Cerebellar cortex (tissue), 1 donor: ENCODE data around the gene SEPTIN2.
"Not testable (repeated sequence)": the region's sequence is repeated elsewhere in the genome, so short reads cannot be mapped to it uniquely, and the experiment has no call there.

ENCODE experiments used
- DNase-seq: peaks from one replicate; pipeline ENCODE4 v3.0.0-alpha.2; 2015; ENCODE audit warnings: low spot score

SEPTIN2 gene

DNA sequence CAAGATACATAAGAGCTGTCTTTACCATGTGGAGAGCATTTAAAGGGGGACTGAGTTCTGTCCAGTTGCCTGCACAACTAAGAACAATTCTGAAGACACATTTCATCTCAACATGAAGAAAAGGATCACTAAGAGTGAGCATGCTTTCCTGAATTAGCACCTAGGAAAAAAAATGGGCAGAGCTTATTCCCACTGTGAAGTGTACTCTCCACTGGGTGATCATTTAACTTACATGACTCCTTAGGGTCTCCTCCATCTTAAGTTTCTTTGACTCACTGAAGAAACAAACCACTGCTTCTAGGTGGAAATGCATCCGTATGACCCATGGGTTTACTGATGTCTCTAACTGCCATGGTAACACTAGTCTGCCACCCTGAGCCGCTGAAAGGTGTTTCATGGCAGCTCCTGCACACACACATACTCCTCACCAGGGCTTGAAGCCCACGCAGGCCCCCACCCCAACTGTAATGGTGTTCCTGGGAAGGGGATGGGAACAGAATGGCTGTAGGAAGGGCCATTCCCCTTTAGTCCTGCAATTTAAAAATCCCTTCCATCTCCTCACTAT is 27.3 kb upstream of the SEPTIN2 start:
- no peak for DNase-seq

DNA sequence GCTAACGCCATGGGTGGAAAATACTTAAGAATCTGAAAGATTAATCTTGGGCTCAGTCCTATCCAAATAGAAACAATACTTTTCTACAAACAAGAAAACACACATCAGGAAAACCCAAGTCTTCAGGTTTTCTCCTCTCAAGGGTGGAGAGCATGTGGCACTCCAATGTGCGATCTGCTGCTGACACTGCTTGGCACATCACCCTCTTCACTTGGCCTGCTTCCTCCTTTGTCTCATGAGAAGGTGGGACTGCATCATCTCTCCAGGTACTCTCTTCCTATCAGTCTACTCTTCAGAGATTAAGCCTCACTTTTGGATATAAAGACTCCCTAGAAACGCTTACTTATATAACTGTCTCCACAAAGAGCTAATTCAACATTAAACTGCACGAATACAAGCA is 26.7 kb upstream of the SEPTIN2 start:
- peak; percentile 49 for DNase-seq

DNA sequence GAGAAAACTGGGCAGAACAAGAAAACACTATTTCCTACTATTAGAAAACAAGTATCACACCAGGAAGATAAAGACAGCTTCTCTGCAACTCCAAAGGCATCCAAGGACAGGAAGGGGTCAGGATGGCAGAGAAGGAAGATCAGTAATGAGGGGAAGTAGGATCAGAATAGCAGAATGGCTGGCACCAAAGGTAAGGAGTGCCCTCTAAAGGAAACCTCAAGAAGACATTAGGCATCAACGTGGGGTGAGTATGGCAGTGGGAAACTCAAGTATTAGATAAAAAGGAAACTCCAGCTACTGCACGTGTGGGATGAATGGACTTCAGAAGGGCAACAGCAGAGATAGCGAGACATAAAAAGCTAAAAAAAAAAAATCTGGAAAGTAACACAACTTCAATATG is 26.1 kb upstream of the SEPTIN2 start:
- DNase-seq, result peak; percentile 24

GRCh38 chr2:241291153-241291552 is 24.6 kb upstream of the SEPTIN2 start:
- DNase-seq, result no peak

GRCh38 chr2:241291977-241292376 is 23.7 kb upstream of the SEPTIN2 start:
- no peak for DNase-seq

GRCh38 chr2:241293378-241293797 is 22.3 kb upstream of the SEPTIN2 start:
- DNase-seq, result not testable (repeated sequence)

- no peak for DNase-seq
These were observed 20.2 kb upstream of the SEPTIN2 start for GRCh38 chr2:241295326-241296095.

DNA sequence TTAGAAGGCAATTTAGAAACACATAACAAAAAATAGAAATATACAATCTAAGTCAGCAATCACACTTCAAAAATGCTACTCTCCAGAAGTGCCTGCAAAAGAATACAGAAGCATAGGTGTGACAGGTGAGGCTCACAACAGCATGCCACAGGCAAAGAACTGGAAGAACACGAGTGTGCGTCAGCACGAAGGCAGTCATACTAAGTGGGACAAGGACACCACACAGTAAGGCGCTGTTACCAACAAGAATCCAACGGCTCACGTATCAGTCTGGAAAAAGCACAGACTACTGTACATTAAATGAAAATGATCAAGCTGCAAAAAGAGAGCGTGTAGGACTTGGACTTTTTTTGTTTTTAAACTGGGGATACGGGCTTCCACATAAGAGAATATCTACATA is 19.0 kb upstream of the SEPTIN2 start:
- DNase-seq, result no peak

DNA sequence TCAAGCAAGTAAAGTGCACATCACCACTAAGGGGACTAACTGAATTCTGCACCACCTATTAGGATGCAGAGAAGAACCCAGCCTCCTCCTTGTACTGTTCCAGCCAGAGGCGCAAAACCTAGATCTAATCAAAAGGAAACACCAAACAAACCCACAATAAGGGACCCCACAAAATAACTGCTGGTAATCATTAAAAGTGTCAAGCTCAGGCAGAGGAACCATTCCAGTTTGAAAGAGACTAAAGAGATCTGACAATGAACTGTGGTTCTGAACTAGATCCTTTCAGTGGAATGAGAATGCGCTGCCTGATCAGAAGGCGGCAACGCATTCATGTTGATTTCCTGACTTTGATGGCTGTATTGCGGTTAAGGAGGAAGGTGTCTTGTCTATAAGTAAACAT is 17.1 kb upstream of the SEPTIN2 start:
- no peak for DNase-seq

- DNase-seq, result no peak
These were observed 15.7 kb upstream of the SEPTIN2 start for GRCh38 chr2:241300000-241300399.

DNA sequence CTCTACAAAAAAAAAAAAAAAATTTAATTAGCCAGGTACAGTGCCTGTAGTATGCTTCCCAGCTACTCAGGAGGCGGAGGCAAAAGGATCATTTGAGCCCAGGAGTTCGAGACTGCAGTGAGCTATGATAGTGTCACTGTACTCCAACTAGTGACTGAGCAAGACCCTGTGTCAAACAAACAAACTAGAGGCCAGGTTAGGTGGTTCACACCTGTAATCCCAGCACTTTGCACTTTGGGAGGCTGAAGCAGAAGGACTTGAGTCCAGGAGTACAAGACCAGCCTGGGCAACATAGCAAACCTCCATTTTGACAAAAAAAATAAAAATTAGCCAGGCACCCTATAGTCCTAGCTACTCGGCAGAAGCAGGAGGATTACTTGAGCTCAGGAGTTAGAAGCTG is 13.6 kb upstream of the SEPTIN2 start:
- no peak for DNase-seq

DNA sequence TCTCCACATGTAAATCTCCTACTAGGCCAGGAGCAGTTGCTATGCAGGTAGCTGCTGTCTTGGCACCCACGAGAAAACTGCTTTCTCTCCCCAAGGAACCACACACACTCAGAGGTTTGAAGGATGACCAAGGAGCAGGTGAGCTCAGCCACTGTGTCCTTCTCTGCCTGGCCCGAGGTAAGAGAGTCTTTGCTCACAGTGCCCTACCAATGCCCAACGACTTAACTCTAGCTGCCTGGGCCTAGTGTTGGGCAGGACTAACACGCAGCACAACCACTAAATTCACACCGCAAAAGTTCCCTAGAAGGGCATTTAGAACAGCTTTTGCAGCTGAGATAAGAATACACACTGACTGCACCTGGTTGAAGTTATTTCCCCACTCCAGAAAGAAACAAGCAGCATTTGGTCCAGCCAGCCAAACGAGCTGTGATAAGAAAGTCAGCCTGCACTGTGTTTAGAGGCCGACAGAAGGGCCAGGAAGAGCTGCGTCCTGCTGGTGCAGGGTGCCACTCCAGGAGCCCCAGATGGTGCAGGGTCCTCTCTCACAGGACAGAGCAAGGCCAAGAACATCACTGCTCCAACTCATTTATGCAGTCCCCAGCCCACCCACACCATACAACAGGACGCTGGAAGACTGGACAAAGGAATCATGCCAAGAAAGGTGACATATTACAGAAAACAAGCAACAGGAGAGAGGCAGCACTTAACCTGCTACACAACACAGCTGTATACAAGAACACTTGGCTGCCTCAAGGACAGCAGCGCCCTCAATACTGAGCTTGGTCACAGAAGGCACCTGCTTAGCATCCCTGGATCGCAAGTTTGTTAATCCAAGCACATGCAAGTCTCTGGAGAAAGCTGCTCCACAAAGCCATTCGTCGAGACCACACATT is 12.7 kb upstream of the SEPTIN2 start:
- DNase-seq, result no peak

DNA sequence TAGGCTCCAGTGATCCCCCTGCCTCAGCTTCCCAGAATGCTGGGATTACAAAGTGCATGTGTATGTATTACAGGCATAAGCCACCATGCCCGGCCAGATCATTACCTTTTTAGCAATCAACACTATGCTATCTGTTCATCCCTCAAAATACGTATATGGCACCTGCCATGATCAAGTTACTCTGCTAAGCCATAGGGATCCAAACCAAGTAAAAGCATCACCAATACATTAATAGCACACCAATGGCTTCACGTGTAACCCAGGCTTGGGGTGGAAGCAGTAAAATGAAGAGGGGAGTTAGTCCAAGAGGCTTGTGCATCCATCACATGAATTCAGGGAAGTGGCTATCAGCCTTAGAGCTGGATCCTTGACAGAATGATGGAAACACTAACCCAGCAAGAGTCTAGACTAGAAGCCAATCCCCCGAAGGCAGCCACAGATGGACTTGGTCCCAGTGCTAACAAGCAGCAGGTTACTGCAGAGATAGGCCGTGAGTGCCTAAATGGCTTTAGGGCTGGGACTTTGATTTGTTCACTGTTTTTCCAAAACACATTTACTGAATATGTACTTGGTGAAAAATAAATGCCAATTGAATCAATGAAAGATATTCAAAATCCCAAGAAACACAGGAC is 11.6 kb upstream of the SEPTIN2 start:
- DNase-seq, result peak; percentile 42

- DNase-seq, result no peak
These were observed 8.7 kb upstream of the SEPTIN2 start for GRCh38 chr2:241307055-241307454.

- DNase-seq, result no peak
These were observed 7.5 kb upstream of the SEPTIN2 start for GRCh38 chr2:241308267-241308666.

DNA sequence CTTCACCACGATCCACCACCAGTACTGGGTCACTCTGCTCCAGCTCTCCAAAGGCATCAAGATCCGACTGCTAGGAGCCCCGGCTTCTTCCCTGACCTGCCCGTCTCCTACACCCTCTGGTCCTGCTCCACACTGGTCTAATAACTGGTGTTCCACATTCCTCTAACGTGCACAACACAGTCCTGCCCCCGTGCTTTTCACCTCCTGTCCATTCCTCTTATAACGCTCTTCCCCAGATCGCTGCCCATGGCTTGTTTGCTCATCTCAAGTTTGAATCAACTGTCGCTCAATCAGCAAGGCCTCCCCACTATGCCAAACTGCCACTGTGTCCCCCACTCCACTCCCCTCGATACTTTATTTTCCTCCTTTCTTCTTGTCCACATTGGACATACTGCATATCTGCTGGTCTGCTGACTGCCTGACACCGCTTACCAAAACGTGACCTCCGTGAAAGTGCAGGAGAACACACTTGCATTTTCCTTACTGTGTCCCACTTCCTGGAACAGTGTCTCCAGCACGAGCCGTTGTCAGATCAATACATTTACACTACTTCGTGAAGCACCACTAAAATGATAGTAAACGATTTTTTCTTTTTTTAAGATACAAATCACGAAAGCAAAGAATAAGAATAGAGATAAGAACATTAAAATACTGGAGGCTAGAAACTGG is 6.8 kb upstream of the SEPTIN2 start:
- DNase-seq, result no peak

- DNase-seq, result no peak
These were observed 6.0 kb upstream of the SEPTIN2 start for GRCh38 chr2:241309684-241310117.

- DNase-seq, result no peak
These were observed 4.7 kb upstream of the SEPTIN2 start for GRCh38 chr2:241310917-241311566.

- DNase-seq, result no peak
These were observed 3.6 kb upstream of the SEPTIN2 start for GRCh38 chr2:241312082-241312481.

DNA sequence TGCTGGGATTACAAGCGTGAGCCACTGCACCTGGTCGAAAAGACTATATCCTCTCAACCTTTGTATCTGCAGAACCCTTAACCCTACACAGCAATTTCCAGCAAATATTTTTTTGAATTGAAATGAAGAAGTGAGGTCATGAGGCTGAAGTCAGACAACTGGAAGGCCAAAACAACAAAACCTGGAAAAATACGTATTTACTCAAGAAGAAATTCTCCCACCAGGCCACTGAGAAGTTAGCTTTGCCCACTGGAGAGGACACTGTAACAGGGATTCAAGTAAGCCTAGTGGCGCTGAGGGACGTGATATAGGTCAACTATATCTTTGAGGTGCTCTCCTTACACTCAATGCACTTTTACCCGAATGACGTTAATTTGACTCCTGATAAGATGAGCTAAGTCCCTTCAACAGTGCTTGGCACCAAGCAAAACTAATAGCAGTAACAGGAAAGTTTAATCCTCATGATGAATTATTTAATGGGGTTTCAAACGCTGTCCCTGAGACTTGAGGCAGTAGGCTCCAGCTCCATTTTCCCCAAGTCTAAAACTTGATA is 2.1 kb upstream of the SEPTIN2 start:
- DNase-seq, result no peak
